Measurements from ENCODE around the gene HS3ST4. TPM values are rescaled to one million over a fixed set of nuclear protein-coding genes. Genes with fewer than 3 reads are reported as not detected.

HS3ST4 gene
- total RNA-seq, 1 experiment from 2014 or later = not detected

- intact Hi-C loops (cut with micrococcal nuclease) = no loop called here
- TF ChIP-seq TCF7L2 (IDR thresholded peaks at IDR 0.05; ENCODE audit: borderline replicate concordance, extremely low read depth, insufficient read depth, insufficient read length) (no peak), ATF3 (IDR thresholded peaks at IDR 0.05) (no peak), JUND (IDR thresholded peaks at IDR 0.05) (no peak), ZFX (IDR thresholded peaks at IDR 0.05) (no peak), MAX (IDR thresholded peaks at IDR 0.05) (no peak), POLR2A (IDR thresholded peaks at IDR 0.05; ENCODE audit: borderline replicate concordance, extremely low read depth, insufficient read depth, insufficient read length) (no peak), ELF1 (IDR thresholded peaks at IDR 0.05; ENCODE audit: borderline replicate concordance, low read depth) (no peak), SRF (IDR thresholded peaks at IDR 0.05; ENCODE audit: low read depth) (no peak), SP1 (IDR thresholded peaks at IDR 0.05; ENCODE audit: low read depth) (no peak), EZH2 (IDR thresholded peaks at IDR 0.05) (no peak), ZNF274 (IDR thresholded peaks at IDR 0.05; ENCODE audit: low read depth, low read length) (no peak), CBX3 (IDR thresholded peaks at IDR 0.05; ENCODE audit: low read depth) (no peak), CEBPB (IDR thresholded peaks at IDR 0.05; ENCODE audit: low read depth) (no peak), REST (IDR thresholded peaks at IDR 0.05; ENCODE audit: low read depth) (no peak), ZBTB33 (IDR thresholded peaks at IDR 0.05; ENCODE audit: extremely low read depth, insufficient replicate concordance, low read length) (no peak), SIN3A (IDR thresholded peaks at IDR 0.05; ENCODE audit: low read depth) (no peak), YY1 (IDR thresholded peaks at IDR 0.05; ENCODE audit: extremely low read depth, insufficient replicate concordance, low read depth, low read length) (no peak), POLR2AphosphoS5 (IDR thresholded peaks at IDR 0.05; ENCODE audit: low read depth, low read length) (no peak), EGR1 (IDR thresholded peaks at IDR 0.05; ENCODE audit: low read depth) (no peak)
- Histone ChIP-seq H3K4me2 (ENCODE audit: low read length) (no peak overlapping the region), H3K36me3 (ENCODE audit: control insufficient read depth in 1 of 2, insufficient read depth in 2 of 2, low read length in 2 of 2) (no peaks in the 10 kb centered on the region), H3K9me3 (ENCODE audit: control insufficient read depth in 1 of 2, insufficient read depth in 1 of 2, low read depth in 1 of 2, low read length in 2 of 2) (peaks cover 0 to 8% of the 10 kb centered on the region in 2 experiments; a peak in 1 of 4 replicates), H2AFZ (ENCODE audit: low read depth, low read length, poor library complexity, severe bottlenecking) (no peak overlapping the region), H4K20me1 (ENCODE audit: insufficient read depth) (no peaks in the 10 kb centered on the region), H3K4me3 (replicated peaks in 1 of 2; ENCODE audit: low read depth in 1 of 2, low read length in 2 of 2) (no peak overlapping the region), H3K27ac (ENCODE audit: low read depth, low read length) (no peak overlapping the region), H3K4me1 (ENCODE audit: control insufficient read depth in 1 of 2, insufficient read depth in 2 of 2, low read length in 2 of 2) (no peaks in the 10 kb centered on the region), H3K9me2 (ENCODE audit: insufficient read depth) (no peaks in the 10 kb centered on the region), H3K79me2 (ENCODE audit: insufficient read depth, low read length) (no peaks in the 10 kb centered on the region), H3K27me3 (ENCODE audit: insufficient read depth, low read length) (no peaks in the 10 kb centered on the region), H3K9ac (ENCODE audit: low read length) (no peak overlapping the region)
- BruUV-seq (replicated peaks) = no TSS peak
- ChIA-PET POLR2A (no interaction called here), RAD21 (ENCODE audit: low non-redundant PET in 1 of 2, low total read pairs in 2 of 2, uncharacterized antibody in 2 of 2, unreplicated experiment in 2 of 2) (no interaction called here), CTCF (no interaction called here)
- DNase-seq (ENCODE audit: low read depth, low spot score) (no peak), ATAC-seq (no peak)
These were observed 239.8 kb downstream of the HS3ST4 start for GRCh38 chr16:25931473-25932035.

All from HCT116 (cell line).